Raji (cell line): ENCODE results near the gene CHRNB1.
A peak's percentile ranks its signal among the peaks of the same experiment; 100 is the strongest.

ENCODE experiments used
- POLR2A ChIP-seq: IDR thresholded peaks from 2 replicates; pipeline ENCODE4 v1.6.1; 2011; ENCODE audit warnings: low read depth, low read length, control low read depth; ENCODE audit not compliant: insufficient read depth

The CHRNB1 gene, protein sequence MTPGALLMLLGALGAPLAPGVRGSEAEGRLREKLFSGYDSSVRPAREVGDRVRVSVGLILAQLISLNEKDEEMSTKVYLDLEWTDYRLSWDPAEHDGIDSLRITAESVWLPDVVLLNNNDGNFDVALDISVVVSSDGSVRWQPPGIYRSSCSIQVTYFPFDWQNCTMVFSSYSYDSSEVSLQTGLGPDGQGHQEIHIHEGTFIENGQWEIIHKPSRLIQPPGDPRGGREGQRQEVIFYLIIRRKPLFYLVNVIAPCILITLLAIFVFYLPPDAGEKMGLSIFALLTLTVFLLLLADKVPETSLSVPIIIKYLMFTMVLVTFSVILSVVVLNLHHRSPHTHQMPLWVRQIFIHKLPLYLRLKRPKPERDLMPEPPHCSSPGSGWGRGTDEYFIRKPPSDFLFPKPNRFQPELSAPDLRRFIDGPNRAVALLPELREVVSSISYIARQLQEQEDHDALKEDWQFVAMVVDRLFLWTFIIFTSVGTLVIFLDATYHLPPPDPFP

DNA sequence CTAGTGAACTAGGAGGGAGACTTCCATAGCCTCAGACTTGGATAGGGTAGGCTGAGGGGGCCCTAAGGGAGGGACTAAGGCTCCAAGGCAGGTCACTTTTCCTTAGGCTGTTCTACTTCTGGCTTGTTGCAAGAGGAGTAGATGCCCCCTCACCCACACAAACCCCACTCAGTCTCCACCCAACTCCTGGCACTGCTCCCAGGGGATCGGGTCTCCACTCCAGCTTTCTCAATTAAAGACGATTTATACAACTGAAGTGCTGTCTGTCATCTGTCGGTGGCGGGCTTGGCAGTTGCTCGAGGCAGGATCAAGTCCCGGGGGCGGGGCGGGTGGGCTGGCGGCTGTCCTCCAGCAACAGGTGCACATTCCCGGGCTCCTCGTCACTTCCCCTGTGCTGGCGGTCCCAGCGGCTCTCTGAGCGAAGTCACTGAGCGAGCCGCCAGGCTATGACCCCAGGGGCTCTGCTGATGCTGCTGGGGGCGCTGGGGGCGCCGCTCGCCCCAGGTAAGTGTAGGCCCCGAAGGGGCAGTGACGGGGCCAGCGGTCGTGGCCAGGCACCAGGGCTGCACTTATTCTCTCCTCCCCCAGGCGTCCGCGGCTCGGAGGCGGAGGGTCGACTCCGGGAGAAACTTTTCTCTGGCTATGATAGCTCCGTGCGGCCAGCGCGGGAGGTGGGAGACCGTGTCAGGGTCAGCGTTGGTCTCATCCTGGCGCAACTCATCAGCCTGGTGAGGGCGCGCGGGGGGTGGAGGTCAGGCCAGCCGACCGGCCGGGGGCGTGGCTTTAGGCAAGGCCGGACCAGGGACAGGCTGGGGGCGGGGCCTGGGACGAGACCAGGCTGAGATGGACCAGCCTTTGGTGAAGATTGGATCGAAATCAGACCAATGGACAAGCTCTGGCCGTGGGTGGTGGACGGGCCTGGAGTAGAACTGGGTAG is at the start of gene CHRNB1:
Gene CHRNB1 (plus strand): TSS at position 380 of the 937 bp plus-strand sequence. CDS start 67 bp downstream, at position 447.
- no peak for TF ChIP-seq POLR2A

DNA sequence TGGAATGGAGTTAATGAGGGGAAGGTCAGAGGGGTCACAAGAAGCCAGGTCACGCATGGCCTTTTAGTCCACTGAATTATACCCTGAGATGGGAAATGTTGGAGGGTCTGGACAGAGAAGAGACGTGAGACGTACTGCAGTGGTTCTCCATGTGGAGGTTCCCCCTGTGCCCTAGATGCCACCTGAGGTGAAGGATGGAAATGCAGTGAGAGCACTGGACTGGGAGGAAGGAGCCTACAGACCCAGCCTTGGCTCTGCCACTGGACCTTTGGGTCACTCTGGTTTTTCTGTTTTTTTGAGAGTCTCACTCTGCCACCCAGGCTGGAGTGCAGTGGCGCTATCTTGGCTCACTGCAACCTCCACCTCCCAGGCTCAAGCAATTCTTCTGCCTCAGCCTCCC is 48.7 kb upstream of the CHRNB1 start:
- TF ChIP-seq POLR2A = 0 out of 2 replicates have a peak, but pooled peaks have one; percentile 28

DNA sequence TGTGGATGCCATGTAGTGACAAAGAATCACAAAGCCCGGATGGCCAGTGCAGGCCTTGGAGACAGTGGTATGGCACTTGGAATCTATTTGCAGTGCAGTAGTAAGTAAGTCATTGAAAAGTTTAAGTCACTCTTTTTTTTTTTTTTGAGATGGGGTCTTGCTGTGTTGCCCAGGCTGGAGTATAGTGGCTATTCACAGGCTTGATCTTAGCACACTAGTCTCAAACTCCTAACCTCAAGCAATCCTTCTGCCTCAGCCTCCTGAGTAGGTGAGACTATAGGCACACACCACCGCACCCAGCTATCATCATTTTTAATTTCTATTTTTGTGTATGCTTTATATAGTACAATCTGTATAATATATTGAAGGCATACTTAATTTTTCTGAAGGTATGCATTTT is 46.2 kb upstream of the CHRNB1 start:
- TF ChIP-seq POLR2A = peak; percentile 2; the same call in 1 of the 2 replicates

DNA sequence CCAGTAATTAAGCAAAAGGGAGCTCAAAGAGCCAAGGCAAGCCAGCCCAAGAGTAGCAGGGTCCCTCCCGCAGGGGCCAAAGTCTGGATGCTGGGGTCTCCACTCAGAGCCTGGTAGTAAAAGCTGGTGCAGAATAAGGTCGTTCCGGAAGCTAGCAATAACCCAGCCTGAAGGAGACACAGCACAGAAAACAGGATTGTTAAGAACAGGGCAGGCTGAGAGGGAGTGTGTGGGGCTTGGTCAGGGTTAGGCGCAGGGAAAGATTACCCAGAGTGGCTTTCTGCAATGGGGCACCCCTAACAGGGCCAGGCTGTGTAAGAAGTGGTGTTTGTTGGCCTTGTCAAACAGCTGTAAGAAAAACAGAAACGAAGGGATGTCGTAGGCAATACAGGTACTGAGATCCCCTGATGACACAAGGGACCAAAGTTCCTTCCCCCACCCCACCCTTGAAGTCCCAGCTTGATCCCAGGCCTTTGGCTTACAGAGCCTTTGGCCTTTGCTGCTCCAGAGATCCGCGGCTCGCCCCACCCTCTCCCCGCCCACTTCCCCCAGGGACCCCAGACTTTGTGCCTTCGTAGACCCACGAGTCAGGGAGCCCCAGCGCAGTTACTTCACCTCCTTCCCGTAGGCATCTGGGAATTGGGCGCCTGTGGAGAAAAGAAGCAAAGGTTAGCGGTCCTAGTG is 41.7 kb upstream of the CHRNB1 start:
- no peak for TF ChIP-seq POLR2A

DNA sequence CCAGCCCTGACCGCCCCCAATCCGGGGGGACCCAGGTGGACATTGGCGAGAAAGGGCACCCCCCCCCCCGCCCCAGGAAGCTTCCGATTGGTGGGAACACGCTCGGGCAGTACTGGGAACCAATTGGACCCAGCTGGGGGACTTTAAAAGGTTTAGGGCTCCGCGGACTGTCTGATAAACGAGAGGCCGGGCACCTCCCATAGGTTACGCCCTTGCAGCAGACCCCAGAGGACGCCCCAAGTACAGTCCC is 41.2 kb upstream of the CHRNB1 start:
- TF ChIP-seq POLR2A = no peak

DNA sequence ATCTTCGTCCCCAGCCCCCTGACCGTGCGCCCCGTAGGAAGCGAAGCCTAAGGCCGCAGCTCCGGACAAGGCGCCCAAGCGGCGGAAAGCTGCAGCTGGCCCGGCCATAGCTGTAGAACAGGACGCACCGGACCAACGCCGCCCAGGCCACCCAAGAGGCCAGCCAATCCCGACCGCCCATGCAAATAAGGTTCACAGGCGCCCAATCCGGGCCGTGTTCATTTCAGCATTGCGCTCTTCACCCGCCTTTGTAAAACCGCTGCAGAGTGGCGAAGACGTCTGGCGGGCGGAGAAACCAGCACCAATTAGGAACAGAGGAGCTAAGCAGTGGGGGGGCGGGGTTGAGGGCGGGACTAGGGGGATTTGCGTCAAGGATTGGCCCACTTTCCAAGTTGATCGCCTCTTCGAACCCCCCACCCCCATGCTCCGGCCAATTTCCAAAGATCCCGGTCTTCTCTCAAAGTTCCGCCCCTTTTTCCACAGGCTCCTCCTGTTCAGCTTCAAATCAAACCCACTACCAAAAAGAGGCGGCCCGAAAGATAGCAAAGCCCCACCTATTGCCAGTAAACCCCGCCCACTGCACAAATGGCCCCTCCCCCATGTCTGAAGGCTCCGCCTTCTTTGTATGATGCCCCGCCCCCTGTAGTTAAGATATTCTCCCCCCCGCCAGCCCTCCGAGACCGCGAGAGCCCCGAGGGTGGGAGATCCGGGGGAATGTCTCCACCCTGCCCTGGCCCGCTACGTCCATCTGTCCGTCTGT is 40.7 kb upstream of the CHRNB1 start, which contains the start of gene TMEM256:
Gene TMEM256 (minus strand): TSS at position 121 of the 760 bp plus-strand sequence. CDS start 13 bp downstream, at position 108.
- TF ChIP-seq POLR2A = peak; percentile 91

DNA sequence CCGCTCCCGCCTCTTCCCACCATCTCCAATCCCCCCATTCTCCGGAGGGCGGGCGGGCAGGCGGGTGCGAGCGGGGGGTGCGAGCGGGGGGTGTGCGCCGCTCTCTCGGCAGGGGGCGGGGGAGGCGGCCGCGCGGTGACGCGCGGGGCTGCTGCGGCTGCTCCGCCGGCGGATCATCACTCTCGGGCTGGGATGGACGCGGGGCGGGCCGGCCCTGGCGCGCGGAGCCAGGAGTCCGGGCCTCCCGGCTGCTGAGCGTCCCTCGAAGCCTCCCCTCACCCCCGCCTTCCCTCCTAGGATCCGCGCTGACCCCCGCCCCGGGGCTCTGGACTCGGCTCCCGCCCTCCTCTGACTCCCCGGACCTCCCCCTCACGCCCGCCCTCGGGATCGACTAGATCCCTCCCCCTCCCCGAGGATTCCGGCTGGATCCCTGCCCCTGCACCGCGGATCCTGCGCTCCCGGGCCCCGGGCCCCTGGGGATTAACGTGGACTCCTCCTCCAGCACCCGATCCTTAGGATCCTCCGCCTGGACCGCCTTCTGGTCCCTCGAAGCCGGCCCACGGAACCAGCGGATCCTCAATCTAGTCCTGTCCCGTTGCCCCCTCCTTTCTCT is 40.0 kb upstream of the CHRNB1 start:
- no peak for TF ChIP-seq POLR2A

DNA sequence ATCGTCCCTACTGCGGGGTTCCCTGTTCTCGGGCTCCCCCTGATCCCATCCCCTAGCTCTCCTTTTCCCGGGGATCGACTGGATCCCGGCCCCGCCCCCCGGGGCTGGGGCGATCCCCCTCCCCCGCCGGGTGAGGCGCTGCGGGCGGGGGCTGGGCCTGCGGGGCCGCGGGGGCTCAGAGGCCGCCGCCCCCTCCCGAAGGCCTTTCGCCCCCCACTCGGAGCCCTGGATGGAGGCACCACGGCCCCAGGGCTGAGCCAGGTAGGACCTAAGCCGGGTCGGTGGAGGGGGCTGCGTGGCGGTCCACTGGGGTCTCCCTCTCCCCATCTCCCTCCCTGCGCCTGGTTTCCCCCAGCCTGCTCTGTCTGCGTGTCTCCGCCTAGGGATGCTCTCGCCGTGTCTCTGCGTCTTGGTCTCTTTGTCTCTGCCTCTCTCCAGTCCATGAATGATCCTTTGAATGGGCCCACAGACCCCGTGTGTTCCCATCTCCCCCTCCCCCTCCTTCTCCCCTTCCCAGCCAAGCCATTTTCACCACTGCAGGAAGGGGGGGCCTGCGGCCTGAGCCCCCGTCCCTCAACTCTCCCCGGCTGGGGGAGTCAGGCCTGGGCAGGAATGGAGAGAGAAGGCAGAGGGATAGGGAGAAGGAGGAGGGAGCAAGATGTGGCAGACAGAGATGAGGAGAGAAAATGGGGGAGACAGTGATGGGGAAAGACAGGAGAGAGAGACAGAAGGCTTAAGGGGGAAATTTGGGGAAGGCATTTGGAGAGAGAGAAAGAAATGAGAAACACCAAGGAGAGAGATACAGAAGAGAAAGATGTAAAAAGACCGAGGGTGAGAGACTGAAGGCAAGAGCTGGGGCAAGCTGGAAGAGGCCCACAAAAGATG is 39.3 kb upstream of the CHRNB1 start:
- TF ChIP-seq POLR2A = no peak

DNA sequence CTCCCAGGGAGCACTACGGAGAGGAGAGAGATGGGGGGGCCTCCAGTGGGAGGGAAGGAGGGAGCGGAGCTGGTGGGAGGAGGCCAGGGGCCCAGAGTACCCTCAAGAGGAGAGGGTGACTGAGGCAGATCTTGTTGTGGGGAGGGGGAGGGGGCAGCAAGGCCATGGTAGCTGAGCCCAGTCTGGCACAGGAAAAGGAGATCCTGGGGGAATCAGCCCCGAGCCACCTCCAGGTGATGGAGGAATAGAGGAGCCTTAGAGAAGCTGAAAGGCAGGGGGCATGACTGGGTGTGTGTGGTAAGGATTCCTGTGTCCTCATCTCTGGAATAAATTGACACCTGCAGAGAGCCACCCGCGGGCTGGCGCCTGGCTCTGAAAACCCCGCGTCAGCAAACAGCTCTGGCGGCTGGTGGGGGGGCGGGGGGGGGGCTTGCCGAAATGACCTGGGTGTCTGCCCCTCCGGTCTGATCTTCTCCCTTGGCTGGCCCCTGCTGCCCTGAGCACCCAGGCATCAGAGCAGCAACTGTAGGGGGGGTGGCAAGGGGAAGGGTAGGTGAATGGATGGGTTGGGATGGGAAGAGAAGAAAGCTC is 38.5 kb upstream of the CHRNB1 start:
- no peak for TF ChIP-seq POLR2A

DNA sequence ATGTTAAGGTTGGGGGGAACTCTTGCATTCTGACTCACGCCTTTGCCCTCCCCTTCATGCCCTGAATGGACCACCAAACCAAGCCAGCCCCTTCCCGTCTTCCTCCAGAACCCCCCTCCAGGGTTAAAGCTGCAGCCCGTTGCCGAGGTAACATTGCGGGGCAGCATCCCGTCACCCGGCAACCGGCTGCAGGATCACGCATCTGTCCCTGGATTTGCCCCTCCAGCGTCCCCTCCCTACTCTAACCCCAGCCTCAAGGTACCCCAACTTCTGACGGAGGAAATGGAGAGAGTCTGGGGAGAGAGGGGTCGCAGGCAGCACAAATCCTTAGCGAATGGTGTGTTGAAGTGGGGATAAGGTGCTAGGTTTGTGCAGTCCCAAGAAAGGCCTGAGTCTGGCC is 37.8 kb upstream of the CHRNB1 start:
- no peak for TF ChIP-seq POLR2A

DNA sequence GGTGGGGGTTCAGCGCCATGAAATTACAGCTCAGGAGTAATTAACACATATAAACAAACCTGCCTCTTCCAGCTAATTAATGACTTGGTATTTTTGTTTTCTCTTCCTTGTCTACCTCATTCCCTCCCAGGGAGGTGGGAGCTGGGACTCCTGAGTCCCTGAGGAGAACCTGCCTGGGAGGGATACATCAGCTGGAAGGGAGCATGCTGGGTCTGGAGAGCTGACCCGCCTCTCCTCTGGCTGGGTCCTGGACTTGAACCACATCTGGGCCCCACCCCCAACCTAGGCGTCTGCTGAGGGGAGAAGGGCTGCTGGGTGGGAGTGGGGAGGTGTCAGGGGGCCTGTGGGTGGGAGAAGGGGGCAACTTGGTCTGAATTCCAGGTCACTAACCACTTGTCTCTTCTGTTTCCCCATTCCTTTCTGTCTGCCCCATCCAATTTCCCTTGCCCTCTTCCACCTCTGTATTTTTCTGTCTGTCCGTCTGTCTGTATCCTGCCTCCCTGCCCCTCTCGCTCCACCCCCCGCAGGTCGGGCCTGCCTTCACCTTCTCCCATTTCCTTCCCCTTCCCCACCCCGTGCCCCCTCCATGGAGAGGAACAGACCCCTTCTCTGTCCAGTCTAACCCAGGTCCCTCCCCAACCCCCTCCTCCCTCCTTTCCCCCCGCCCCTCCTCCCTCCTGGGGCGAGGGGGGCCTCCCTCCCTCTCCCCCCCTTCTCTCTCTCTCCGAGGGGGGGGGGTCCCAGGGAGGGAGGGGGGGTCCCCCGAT is 37.2 kb upstream of the CHRNB1 start, which contains the start of gene NLGN2:
Gene NLGN2 (plus strand): TSS at position 361 of the 767 bp plus-strand sequence. CDS start 411 bp downstream, outside the sequence.
- no peak for TF ChIP-seq POLR2A

DNA sequence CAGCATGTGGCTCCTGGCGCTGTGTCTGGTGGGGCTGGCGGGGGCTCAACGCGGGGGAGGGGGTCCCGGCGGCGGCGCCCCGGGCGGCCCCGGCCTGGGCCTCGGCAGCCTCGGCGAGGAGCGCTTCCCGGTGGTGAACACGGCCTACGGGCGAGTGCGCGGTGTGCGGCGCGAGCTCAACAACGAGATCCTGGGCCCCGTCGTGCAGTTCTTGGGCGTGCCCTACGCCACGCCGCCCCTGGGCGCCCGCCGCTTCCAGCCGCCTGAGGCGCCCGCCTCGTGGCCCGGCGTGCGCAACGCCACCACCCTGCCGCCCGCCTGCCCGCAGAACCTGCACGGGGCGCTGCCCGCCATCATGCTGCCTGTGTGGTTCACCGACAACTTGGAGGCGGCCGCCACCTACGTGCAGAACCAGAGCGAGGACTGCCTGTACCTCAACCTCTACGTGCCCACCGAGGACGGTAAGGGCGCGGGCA is 36.6 kb upstream of the CHRNB1 start:
- no peak for TF ChIP-seq POLR2A
